ENCODE results near the gene WNT7B. TPM values are rescaled to one million over a fixed set of nuclear protein-coding genes. Genes with fewer than 3 reads are reported as not detected.

WNT7B gene
- polyA plus RNA-seq, 1 experiment, result not detected

- ChIA-PET POLR2A (no interaction called here), CTCF (no interaction called here)
- no peak for TF ChIP-seq CTCF (IDR thresholded peaks at IDR 0.05; ENCODE audit: insufficient read depth, low read depth, low read length)
- Histone ChIP-seq H3K27me3 (ENCODE audit: control insufficient read depth, insufficient read depth, low read length) (peaks cover 3% of the 10 kb centered on the region), H3K36me3 (ENCODE audit: control insufficient read depth, insufficient read depth, low read length) (no peaks in the 10 kb centered on the region), H3K4me3 (ENCODE audit: low read depth, low read length) (no peak overlapping the region)
- DNase-seq (ENCODE audit: low read depth), result no peak
These were observed 45.9 kb downstream of the WNT7B start for GRCh38 chr22:45931042-45931441.

DNA sequence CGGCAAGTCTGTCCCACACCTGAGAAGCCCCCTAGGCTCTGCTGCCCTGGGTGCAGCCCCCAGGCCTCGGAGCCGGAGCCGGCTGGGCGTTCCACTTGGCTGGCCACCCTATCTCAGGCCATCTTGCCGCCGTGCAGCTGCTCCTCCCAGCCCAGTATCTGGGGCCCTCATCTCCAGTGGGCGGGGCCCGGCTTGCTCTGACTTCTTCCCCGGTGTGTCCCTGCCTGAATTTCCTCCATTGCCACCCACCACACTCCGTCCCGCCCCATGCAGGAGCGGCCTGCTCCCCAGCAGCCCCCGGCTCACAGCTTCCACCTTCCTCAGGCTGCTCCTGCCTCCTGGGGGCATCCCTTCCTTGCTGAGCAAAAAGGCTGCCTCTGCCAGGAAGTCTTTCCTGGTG lies 46.6 kb downstream of the WNT7B start:
- H3K36me3 ChIP-seq (ENCODE audit: control insufficient read depth, insufficient read depth, low read length), result no peaks in the 10 kb centered on the region
- H3K27me3 ChIP-seq (ENCODE audit: control insufficient read depth, insufficient read depth, low read length), result peaks cover 3% of the 10 kb centered on the region; the same call in 1 of the 2 replicates
- no peak for DNase-seq (ENCODE audit: low read depth)
- H3K4me3 ChIP-seq (ENCODE audit: low read depth, low read length), result no peak overlapping the region
- TF ChIP-seq CTCF (IDR thresholded peaks at IDR 0.05; ENCODE audit: insufficient read depth, low read depth, low read length), result no peak
- ChIA-PET CTCF (no interaction called here), POLR2A (no interaction called here)

DNA sequence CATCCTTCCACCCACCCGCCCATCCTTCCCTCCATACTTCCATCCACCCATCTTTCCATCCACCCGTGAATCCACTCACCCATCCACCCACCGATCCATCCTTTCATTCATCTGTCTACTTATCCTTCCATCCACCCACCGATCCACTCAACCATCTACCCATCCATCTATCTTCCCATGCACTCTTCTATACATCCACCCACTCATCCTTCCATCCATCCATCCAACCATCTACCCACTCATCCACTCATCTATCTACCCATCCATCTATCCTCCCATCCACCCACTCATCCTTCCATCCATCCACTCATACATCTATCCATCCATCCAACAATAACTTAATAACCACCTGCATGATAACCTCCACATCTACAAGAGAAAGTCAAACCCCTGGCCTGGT lies 47.3 kb downstream of the WNT7B start:
- POLR2A ChIA-PET, result no interaction called here

DNA sequence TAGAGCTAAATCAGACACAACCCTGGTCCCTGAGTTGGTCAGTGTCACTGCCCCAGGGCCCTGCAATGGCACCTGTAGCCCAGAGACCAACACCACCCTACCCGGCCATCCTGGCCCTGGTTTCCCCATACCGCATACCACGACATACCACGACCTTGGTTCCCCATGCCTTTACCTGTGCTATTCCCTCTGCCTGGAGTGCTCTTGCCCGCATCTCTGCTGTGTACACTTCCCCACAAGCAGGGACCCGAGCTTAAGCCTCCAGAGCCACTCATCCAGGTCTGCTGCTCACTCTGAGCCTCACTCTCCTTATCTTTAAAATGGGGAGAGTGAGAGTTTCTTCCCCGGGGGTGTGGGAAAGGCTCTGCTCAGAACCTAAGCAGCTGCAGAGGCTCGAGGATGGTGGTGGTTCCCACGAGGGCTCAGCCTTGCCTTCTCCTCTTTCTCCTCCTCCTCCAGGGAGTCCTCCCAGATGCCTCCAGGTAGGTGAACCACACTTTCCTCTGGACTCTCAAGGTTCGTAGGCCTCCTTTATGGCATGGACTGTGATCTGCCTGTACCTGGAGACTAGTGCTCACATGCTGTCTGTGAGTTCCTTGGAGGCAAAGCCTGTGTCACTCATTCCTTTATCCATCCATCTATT lies 48.1 kb downstream of the WNT7B start:
- CTCF ChIA-PET, result no interaction called here
- DNase-seq (ENCODE audit: low read depth), result no peak
- TF ChIP-seq CTCF (IDR thresholded peaks at IDR 0.05; ENCODE audit: insufficient read depth, low read depth, low read length), result no peak
- POLR2A ChIA-PET, result no interaction called here
- Histone ChIP-seq H3K36me3 (ENCODE audit: control insufficient read depth, insufficient read depth, low read length) (no peaks in the 10 kb centered on the region), H3K4me3 (ENCODE audit: low read depth, low read length) (no peak overlapping the region), H3K27me3 (ENCODE audit: control insufficient read depth, insufficient read depth, low read length) (peaks cover 3% of the 10 kb centered on the region; the same call in 1 of the 2 replicates)

More for the DNA sequence above, 47.3 kb downstream of the WNT7B start:
- DNase-seq (ENCODE audit: low read depth), result no peak
- TF ChIP-seq CTCF (IDR thresholded peaks at IDR 0.05; ENCODE audit: insufficient read depth, low read depth, low read length), result no peak
- CTCF ChIA-PET, result no interaction called here
- no peaks in the 10 kb centered on the region for H3K36me3 ChIP-seq (ENCODE audit: control insufficient read depth, insufficient read depth, low read length)
- no peak overlapping the region for H3K4me3 ChIP-seq (ENCODE audit: low read depth, low read length)
- peaks cover 3% of the 10 kb centered on the region; the same call in 1 of the 2 replicates for H3K27me3 ChIP-seq (ENCODE audit: control insufficient read depth, insufficient read depth, low read length)

- peaks cover 3% of the 10 kb centered on the region; the same call in 1 of the 2 replicates for H3K27me3 ChIP-seq (ENCODE audit: control insufficient read depth, insufficient read depth, low read length)
- ChIA-PET POLR2A (no interaction called here), CTCF (interaction anchor here (0.6 kb wide), 1 partner anchor 322 kb away, joined by 3 read pairs; no protein-coding TSS in a partner anchor)
- no peak overlapping the region for H3K4me3 ChIP-seq (ENCODE audit: low read depth, low read length)
- no peak for DNase-seq (ENCODE audit: low read depth)
- no peaks in the 10 kb centered on the region for H3K36me3 ChIP-seq (ENCODE audit: control insufficient read depth, insufficient read depth, low read length)
- TF ChIP-seq CTCF (IDR thresholded peaks at IDR 0.05; ENCODE audit: insufficient read depth, low read depth, low read length), result no peak
These were observed 49.9 kb downstream of the WNT7B start for GRCh38 chr22:45927059-45927458.
